GM23338 (cell line): ENCODE results near the gene EIF4G3. TPM values are rescaled to one million over a fixed set of nuclear protein-coding genes. Genes with fewer than 3 reads are reported as not detected.

Experiments
- ATAC-seq: fragments of 200-7000 bp; cut with Tn5 transposase; 3 replicates; pipeline ENCODE4 v1.9.1; 2020
- DNase-seq: peaks from one replicate; pipeline ENCODE4 v3.0.0-alpha.2; 2015; ENCODE audit warnings: low spot score
- H2AFZ ChIP-seq: fragments of 200-600 bp; sonication (generic); 2 replicates; pipeline ENCODE4 v1.8.0; 2016; ENCODE audit warnings: antibody characterized with exemption, mild to moderate bottlenecking, moderate library complexity
- H3F3A ChIP-seq: fragments of 200-600 bp; sonication (generic); replicated peaks from 2 replicates; pipeline ENCODE4 v1.8.0; 2017; ENCODE audit warnings: antibody characterized with exemption, mixed run types, low read depth
- H3K27ac ChIP-seq: fragments of 200-600 bp; sonication (generic); 2 replicates; pipeline ENCODE4 v1.6.1; 2016; ENCODE audit warnings: low read depth
- H3K27me3 ChIP-seq: fragments of 200-600 bp; sonication (generic); 2 replicates; pipeline ENCODE4 v1.8.0; 2016; ENCODE audit warnings: mild to moderate bottlenecking, mixed run types, moderate library complexity; ENCODE audit not compliant: insufficient read depth
- H3K36me3 ChIP-seq: fragments of 200-600 bp; sonication (generic); 2 replicates; pipeline ENCODE4 v1.8.0; 2016; ENCODE audit warnings: mild to moderate bottlenecking; ENCODE audit not compliant: insufficient read depth
- H3K4me1 ChIP-seq: fragments of 200-600 bp; sonication (generic); 2 replicates; pipeline ENCODE4 v1.8.0; 2016; ENCODE audit warnings: mild to moderate bottlenecking, moderate library complexity; ENCODE audit not compliant: insufficient read depth
- H3K4me2 ChIP-seq: fragments of 200-600 bp; sonication (generic); 2 replicates; pipeline ENCODE4 v1.7.1; 2017; ENCODE audit warnings: mixed run types
- H3K4me3 ChIP-seq: fragments of 200-600 bp; sonication (generic); 2 replicates; pipeline ENCODE4 v1.6.1; 2016; ENCODE audit warnings: mixed run types
- H3K79me2 ChIP-seq: fragments of 200-600 bp; sonication (generic); replicated peaks from 2 replicates; pipeline ENCODE4 v1.8.0; 2017; ENCODE audit warnings: mild to moderate bottlenecking; ENCODE audit not compliant: insufficient read depth
- H3K9me2 ChIP-seq: fragments of 200-600 bp; sonication (generic); 2 replicates; pipeline ENCODE4 v1.8.0; 2017; ENCODE audit not compliant: insufficient read depth
- H4K20me1 ChIP-seq: fragments of 200-600 bp; sonication (generic); replicated peaks from 2 replicates; pipeline ENCODE4 v1.8.0; 2017; ENCODE audit warnings: mild to moderate bottlenecking; ENCODE audit not compliant: insufficient read depth
- H3K27ac Mint-ChIP-seq: 2 replicates; pipeline ENCODE4 v1.8.0; 2020; ENCODE audit warnings: inconsistent platforms, mild to moderate bottlenecking, moderate library complexity, mixed read lengths
- H3K27me3 Mint-ChIP-seq: 3 replicates; pipeline ENCODE4 v1.8.0; 2022; ENCODE audit warnings: low read depth, mild to moderate bottlenecking, moderate library complexity, mixed read lengths, inconsistent platforms; ENCODE audit not compliant: insufficient read depth, poor library complexity
- H3K36me3 Mint-ChIP-seq: 3 replicates; pipeline ENCODE4 v1.8.0; 2021; ENCODE audit warnings: low read depth, mild to moderate bottlenecking, inconsistent platforms, moderate library complexity, mixed read lengths
- H3K4me1 Mint-ChIP-seq: 3 replicates; pipeline ENCODE4 v1.8.0; 2020; ENCODE audit warnings: mild to moderate bottlenecking, inconsistent platforms, mixed read lengths
- H3K4me3 Mint-ChIP-seq: 3 replicates; pipeline ENCODE4 v1.8.0; 2021; ENCODE audit warnings: moderate library complexity, mild to moderate bottlenecking, inconsistent platforms, mixed read lengths
- H3K9me3 Mint-ChIP-seq: 3 replicates; pipeline ENCODE4 v1.8.0; 2020; ENCODE audit warnings: moderate library complexity, mild to moderate bottlenecking, inconsistent platforms, mixed read lengths
- EZH2phosphoT487 ChIP-seq: fragments of 200-600 bp; sonication (generic); IDR thresholded peaks from one replicate; pipeline ENCODE4 v1.8.1; 2018; ENCODE audit warnings: antibody characterized with exemption; ENCODE audit not compliant: unreplicated experiment
- ZNF331 ChIP-seq: fragments of 250-450 bp; sonication (Bioruptor Pico); IDR thresholded peaks from 2 replicates; pipeline ENCODE4 v1.5.0; 2020; ENCODE audit warnings: low read depth, mild to moderate bottlenecking, moderate library complexity
- polyA plus RNA-seq: library from polyadenylated mRNA; unstranded; fragments of >200 nt; fragmentation: Nextera tagmentation; extraction: Ambion mirVana; gene quantifications from 2 replicates; pipeline ENCODE4 v1.2.1, GENCODE V29; 2016
- total RNA-seq: library from RNA; depleted of rRNA; stranded (reverse); fragments of >200 nt; shearing (Covaris generic); gene quantifications from 2 replicates; pipeline ENCODE4 v1.2.3, GENCODE V29; 2014
- TF ChIP-seq, protein P1 (sequence below): fragments of 250-450 bp; sonication (Bioruptor Pico); IDR thresholded peaks from 2 replicates; pipeline ENCODE4 v1.5.0; 2020; ENCODE audit warnings: mild to moderate bottlenecking, moderate library complexity
- TF ChIP-seq, protein P2 (sequence below): IDR thresholded peaks from one replicate; pipeline ENCODE4 v1.6.1; 2018; ENCODE audit warnings: antibody characterized with exemption; ENCODE audit not compliant: unreplicated experiment

Gene EIF4G3
- total and polyA plus RNA-seq, 2 experiments from 2014 or later, result 37.9 to 68.1 TPM

DNA sequence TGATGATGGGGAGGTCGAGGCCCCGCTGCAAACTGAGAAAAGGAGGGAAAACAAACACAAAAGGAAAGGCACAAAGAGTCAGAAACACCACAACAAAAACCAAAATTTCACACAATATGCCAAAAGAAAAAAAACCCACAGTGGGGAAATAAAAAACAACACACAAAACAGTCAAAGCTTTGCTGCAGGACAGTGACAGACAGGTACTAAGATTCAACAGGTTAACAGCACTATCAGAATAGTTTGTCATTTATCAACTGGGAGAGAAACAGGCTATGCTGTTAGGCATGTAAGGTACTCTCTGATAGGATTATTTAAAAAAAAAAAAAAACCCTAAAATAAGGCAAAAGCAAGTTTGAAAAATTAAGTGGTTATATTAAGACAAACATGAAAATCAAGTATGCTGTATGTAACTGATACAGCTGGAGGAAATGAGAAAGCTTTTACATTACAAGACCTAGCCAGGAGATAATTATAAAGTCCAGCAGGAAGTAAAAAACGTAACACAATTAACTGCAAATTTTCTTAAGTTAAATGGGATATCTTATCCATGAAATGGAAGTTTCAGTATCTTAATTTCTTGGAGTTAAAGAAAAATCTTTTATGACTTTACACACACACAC lies 179.0 kb downstream of the EIF4G3 start (continued):
- TF ChIP-seq, protein P1, sequence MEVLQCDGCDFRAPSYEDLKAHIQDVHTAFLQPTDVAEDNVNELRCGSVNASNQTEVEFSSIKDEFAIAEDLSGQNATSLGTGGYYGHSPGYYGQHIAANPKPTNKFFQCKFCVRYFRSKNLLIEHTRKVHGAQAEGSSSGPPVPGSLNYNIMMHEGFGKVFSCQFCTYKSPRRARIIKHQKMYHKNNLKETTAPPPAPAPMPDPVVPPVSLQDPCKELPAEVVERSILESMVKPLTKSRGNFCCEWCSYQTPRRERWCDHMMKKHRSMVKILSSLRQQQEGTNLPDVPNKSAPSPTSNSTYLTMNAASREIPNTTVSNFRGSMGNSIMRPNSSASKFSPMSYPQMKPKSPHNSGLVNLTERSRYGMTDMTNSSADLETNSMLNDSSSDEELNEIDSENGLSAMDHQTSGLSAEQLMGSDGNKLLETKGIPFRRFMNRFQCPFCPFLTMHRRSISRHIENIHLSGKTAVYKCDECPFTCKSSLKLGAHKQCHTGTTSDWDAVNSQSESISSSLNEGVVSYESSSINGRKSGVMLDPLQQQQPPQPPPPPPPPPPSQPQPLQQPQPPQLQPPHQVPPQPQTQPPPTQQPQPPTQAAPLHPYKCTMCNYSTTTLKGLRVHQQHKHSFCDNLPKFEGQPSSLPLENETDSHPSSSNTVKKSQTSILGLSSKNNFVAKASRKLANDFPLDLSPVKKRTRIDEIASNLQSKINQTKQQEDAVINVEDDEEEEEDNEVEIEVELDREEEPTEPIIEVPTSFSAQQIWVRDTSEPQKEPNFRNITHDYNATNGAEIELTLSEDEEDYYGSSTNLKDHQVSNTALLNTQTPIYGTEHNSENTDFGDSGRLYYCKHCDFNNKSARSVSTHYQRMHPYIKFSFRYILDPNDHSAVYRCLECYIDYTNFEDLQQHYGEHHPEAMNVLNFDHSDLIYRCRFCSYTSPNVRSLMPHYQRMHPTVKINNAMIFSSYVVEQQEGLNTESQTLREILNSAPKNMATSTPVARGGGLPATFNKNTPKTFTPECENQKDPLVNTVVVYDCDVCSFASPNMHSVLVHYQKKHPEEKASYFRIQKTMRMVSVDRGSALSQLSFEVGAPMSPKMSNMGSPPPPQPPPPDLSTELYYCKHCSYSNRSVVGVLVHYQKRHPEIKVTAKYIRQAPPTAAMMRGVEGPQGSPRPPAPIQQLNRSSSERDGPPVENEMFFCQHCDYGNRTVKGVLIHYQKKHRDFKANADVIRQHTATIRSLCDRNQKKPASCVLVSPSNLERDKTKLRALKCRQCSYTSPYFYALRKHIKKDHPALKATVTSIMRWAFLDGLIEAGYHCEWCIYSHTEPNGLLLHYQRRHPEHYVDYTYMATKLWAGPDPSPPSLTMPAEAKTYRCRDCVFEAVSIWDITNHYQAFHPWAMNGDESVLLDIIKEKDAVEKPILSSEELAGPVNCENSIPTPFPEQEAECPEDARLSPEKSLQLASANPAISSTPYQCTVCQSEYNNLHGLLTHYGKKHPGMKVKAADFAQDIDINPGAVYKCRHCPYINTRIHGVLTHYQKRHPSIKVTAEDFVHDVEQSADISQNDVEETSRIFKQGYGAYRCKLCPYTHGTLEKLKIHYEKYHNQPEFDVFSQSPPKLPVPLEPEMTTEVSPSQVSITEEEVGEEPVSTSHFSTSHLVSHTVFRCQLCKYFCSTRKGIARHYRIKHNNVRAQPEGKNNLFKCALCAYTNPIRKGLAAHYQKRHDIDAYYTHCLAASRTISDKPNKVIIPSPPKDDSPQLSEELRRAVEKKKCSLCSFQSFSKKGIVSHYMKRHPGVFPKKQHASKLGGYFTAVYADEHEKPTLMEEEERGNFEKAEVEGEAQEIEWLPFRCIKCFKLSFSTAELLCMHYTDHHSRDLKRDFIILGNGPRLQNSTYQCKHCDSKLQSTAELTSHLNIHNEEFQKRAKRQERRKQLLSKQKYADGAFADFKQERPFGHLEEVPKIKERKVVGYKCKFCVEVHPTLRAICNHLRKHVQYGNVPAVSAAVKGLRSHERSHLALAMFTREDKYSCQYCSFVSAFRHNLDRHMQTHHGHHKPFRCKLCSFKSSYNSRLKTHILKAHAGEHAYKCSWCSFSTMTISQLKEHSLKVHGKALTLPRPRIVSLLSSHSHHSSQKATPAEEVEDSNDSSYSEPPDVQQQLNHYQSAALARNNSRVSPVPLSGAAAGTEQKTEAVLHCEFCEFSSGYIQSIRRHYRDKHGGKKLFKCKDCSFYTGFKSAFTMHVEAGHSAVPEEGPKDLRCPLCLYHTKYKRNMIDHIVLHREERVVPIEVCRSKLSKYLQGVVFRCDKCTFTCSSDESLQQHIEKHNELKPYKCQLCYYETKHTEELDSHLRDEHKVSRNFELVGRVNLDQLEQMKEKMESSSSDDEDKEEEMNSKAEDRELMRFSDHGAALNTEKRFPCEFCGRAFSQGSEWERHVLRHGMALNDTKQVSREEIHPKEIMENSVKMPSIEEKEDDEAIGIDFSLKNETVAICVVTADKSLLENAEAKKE (CRISPR knock-in tag), result no peak
- no peak for TF ChIP-seq ZNF331

DNA sequence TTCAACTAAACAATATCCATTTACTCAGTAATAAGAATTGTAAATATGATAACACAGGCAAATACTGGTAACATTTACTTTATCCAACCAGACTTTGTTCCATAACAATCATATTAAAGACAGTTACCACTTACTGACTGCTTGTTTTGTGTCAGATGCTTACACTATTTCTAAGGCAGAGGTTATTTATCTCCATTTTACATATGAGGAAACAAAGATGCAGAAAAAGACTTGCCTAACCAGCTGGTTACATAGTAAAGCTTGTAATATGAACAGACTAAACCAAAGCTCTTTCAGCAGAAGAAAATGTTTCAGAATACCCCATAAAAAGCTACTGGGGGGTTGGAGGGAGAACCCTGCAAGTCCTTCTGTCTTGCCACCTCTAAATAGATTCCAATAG lies 180.1 kb downstream of the EIF4G3 start:
- TF ChIP-seq, protein P1 (CRISPR knock-in tag), result no peak
- TF ChIP-seq EZH2phosphoT487 (no peak), ZNF331 (no peak)
- TF ChIP-seq, protein P2, sequence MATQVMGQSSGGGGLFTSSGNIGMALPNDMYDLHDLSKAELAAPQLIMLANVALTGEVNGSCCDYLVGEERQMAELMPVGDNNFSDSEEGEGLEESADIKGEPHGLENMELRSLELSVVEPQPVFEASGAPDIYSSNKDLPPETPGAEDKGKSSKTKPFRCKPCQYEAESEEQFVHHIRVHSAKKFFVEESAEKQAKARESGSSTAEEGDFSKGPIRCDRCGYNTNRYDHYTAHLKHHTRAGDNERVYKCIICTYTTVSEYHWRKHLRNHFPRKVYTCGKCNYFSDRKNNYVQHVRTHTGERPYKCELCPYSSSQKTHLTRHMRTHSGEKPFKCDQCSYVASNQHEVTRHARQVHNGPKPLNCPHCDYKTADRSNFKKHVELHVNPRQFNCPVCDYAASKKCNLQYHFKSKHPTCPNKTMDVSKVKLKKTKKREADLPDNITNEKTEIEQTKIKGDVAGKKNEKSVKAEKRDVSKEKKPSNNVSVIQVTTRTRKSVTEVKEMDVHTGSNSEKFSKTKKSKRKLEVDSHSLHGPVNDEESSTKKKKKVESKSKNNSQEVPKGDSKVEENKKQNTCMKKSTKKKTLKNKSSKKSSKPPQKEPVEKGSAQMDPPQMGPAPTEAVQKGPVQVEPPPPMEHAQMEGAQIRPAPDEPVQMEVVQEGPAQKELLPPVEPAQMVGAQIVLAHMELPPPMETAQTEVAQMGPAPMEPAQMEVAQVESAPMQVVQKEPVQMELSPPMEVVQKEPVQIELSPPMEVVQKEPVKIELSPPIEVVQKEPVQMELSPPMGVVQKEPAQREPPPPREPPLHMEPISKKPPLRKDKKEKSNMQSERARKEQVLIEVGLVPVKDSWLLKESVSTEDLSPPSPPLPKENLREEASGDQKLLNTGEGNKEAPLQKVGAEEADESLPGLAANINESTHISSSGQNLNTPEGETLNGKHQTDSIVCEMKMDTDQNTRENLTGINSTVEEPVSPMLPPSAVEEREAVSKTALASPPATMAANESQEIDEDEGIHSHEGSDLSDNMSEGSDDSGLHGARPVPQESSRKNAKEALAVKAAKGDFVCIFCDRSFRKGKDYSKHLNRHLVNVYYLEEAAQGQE, result no peak
- Mint-ChIP-seq H3K4me1 (peaks cover 28% of the 10 kb centered on the region; the same call in 2 of the 3 replicates), H3K4me3 (no peak overlapping the region), H3K9me3 (no peaks in the 10 kb centered on the region), H3K36me3 (no peaks in the 10 kb centered on the region), H3K27ac (no peak overlapping the region), H3K27me3 (peaks cover 2% of the 10 kb centered on the region)
- Histone ChIP-seq H3K4me1 (peaks cover 14% of the 10 kb centered on the region; the same call in 1 of the 2 replicates), H3K27ac (no peak overlapping the region), H3K4me2 (no peak overlapping the region), H3K9me2 (no peaks in the 10 kb centered on the region), H3K79me2 (peaks cover 9% of the 10 kb centered on the region), H2AFZ (no peak overlapping the region), H3K4me3 (no peak overlapping the region), H3F3A (no peaks in the 10 kb centered on the region), H3K36me3 (no peaks in the 10 kb centered on the region), H3K27me3 (no peaks in the 10 kb centered on the region), H4K20me1 (peaks cover 5% of the 10 kb centered on the region; the same call in 1 of the 2 replicates)
- DNase-seq, result no peak
- ATAC-seq, result no peak
